Keratinocyte (primary cell): Measurements from ENCODE around the gene GPATCH2. TPM values are rescaled to one million over a fixed set of nuclear protein-coding genes. Genes with fewer than 3 reads are reported as not detected.

ENCODE experiments used
- DNase-seq: peaks from one replicate; pipeline ENCODE4 v3.0.0-alpha.2; 2011; ENCODE audit warnings: low read depth, missing footprints, low spot score
- FAIRE-seq: peaks from 2 replicates; lab custom pipeline; 2011; peaks lifted over from hg19 to GRCh38; lab: Jason Lieb, UNC
- H2AFZ ChIP-seq: 2 replicates; pipeline ENCODE4 v1.6.0; 2012; ENCODE audit warnings: low read length, control low read depth, inconsistent platforms; ENCODE audit not compliant: control insufficient read depth
- H3K27ac ChIP-seq: 2 replicates; pipeline ENCODE4 v1.5.1; 2011; ENCODE audit warnings: low read length; ENCODE audit not compliant: control insufficient read depth, insufficient read depth
- H3K27me3 ChIP-seq: 3 replicates; pipeline ENCODE4 v1.6.0; 2011; ENCODE audit warnings: low read length; ENCODE audit not compliant: control insufficient read depth, insufficient read depth; ENCODE audit errors: extremely low read depth
- H3K36me3 ChIP-seq, 2 experiments: 2 replicates in 1 of 2; 3 replicates in 1 of 2; pipeline ENCODE4 v1.5.1; 2011; ENCODE audit warnings: low read length in 2 of 2, mild to moderate bottlenecking in 1 of 2; ENCODE audit not compliant: control insufficient read depth in 2 of 2, insufficient read depth in 2 of 2; ENCODE audit errors: extremely low read depth in 1 of 2
- H3K4me1 ChIP-seq: 3 replicates; pipeline ENCODE4 v1.5.1; 2011; ENCODE audit warnings: low read length; ENCODE audit not compliant: control insufficient read depth, insufficient read depth; ENCODE audit errors: extremely low read depth
- H3K4me2 ChIP-seq: 3 replicates; pipeline ENCODE4 v1.6.0; 2011; ENCODE audit warnings: low read depth, low read length; ENCODE audit not compliant: control insufficient read depth, insufficient read depth; ENCODE audit errors: extremely low read depth
- H3K4me3 ChIP-seq, 3 experiments: fragments of 200-600 bp in 1 of 3; sonication (generic) in 1 of 3; 2 replicates in 2 of 3; 3 replicates in 1 of 3; pipeline ENCODE4 v1.5.1; 2011 to 2016; ENCODE audit warnings: low read length in 3 of 3, mild to moderate bottlenecking in 3 of 3, control low read depth in 2 of 3, inconsistent platforms in 1 of 3, low read depth in 1 of 3, mixed read lengths in 1 of 3, mixed run types in 1 of 3, moderate library complexity in 1 of 3; ENCODE audit not compliant: control insufficient read depth in 2 of 3, insufficient read depth in 2 of 3; ENCODE audit errors: extremely low read depth in 1 of 3
- H3K79me2 ChIP-seq: 2 replicates; pipeline ENCODE4 v1.6.0; 2012; ENCODE audit warnings: low read length; ENCODE audit not compliant: control insufficient read depth, insufficient read depth
- H3K9ac ChIP-seq: 3 replicates; pipeline ENCODE4 v1.6.0; 2011; ENCODE audit warnings: low read length; ENCODE audit not compliant: control insufficient read depth, insufficient read depth; ENCODE audit errors: extremely low read depth
- H3K9me1 ChIP-seq: 3 replicates; pipeline ENCODE4 v1.6.0; 2011; ENCODE audit warnings: low read length; ENCODE audit not compliant: control insufficient read depth, insufficient read depth; ENCODE audit errors: extremely low read depth
- H3K9me3 ChIP-seq: 2 replicates; pipeline ENCODE4 v1.5.1; 2012; ENCODE audit warnings: low read depth, low read length; ENCODE audit not compliant: control insufficient read depth
- H4K20me1 ChIP-seq: 3 replicates; pipeline ENCODE4 v1.6.0; 2011; ENCODE audit warnings: low read length; ENCODE audit not compliant: control insufficient read depth, insufficient read depth; ENCODE audit errors: extremely low read depth
- EZH2 ChIP-seq: IDR thresholded peaks from one replicate; pipeline ENCODE4 v1.6.1; 2012; ENCODE audit warnings: inconsistent platforms, mild to moderate bottlenecking, low read length, moderate library complexity
- dilution Hi-C: fragments of 300-500 bp; cut with MboI; formaldehyde crosslinking; loops from one replicate; pipeline ENCODE4 v1.7.0; 2020; ENCODE audit warnings: low sequenced_read_pairs; ENCODE audit not compliant: extremely low pct_ligation_motif_present
- polyA plus RNA-seq, 5 experiments: library from polyadenylated mRNA; depleted of rRNA in 3 of 5; stranded (reverse) in 3 of 5; stranded (forward) in 1 of 5; unstranded in 1 of 5; fragments of >200 nt; gene quantifications; 1 replicate in 1 of 5; 2 replicates in 3 of 5; 3 replicates in 1 of 5; pipeline versions ENCODE4 v1.2.1 to v1.2.3, GENCODE V29; 2011 to 2012; ENCODE audit warnings: missing spikeins in 2 of 5, low read depth in 1 of 5, low replicate concordance in 1 of 5
- TF ChIP-seq, protein P1 (sequence below), 3 experiments: IDR thresholded peaks in 1 of 3; conservative IDR thresholded peaks in 1 of 3; optimal IDR thresholded peaks in 1 of 3; 2 replicates in 2 of 3; 3 replicates in 1 of 3; pipeline versions ENCODE3 to v1.5.1; 2011; ENCODE audit warnings: low read length in 3 of 3, mild to moderate bottlenecking in 3 of 3, moderate library complexity in 2 of 3, control low read depth in 1 of 3, inconsistent platforms in 1 of 3; ENCODE audit not compliant: insufficient read depth in 2 of 3; ENCODE audit errors: extremely low read depth in 1 of 3

The GPATCH2 gene
- polyA plus RNA-seq, 1 donor (not counting 4 experiments of a cell fraction or from before 2014, with no cell fraction given): 15.7 TPM

DNA sequence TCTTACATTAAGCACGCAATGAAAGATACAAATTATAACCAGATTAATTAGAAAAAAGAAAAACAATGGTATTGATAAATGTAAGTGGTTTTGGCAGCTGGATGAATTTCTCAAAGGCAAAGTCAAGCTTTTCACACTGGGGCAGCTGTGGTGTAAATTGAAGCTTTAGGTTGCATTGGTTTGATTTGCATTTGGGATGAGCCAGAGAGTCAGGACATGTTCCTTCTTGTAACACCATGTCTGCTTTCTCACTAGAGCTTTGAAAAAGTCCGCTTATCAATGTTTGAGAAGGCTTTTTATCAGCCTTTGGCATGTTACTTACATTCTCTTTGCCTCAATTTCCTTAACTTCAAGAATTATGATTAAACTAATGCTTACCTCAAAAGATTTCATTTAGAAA is 173.9 kb downstream of the GPATCH2 start:
- peaks cover 9% of the 10 kb centered on the region for H3K4me1 ChIP-seq
- H2AFZ ChIP-seq: no peak overlapping the region
- dilution Hi-C loops: no loop called here
- no peak for TF ChIP-seq EZH2
- TF ChIP-seq, protein P1, sequence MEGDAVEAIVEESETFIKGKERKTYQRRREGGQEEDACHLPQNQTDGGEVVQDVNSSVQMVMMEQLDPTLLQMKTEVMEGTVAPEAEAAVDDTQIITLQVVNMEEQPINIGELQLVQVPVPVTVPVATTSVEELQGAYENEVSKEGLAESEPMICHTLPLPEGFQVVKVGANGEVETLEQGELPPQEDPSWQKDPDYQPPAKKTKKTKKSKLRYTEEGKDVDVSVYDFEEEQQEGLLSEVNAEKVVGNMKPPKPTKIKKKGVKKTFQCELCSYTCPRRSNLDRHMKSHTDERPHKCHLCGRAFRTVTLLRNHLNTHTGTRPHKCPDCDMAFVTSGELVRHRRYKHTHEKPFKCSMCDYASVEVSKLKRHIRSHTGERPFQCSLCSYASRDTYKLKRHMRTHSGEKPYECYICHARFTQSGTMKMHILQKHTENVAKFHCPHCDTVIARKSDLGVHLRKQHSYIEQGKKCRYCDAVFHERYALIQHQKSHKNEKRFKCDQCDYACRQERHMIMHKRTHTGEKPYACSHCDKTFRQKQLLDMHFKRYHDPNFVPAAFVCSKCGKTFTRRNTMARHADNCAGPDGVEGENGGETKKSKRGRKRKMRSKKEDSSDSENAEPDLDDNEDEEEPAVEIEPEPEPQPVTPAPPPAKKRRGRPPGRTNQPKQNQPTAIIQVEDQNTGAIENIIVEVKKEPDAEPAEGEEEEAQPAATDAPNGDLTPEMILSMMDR (optimal IDR thresholded peaks at IDR 0.05 in 1 of 3, IDR thresholded peaks at IDR 0.05 in 1 of 3, conservative IDR thresholded peaks at IDR 0.05 in 1 of 3; ENCODE audit: extremely low read depth in 1 of 3, insufficient read depth in 2 of 3, low read length in 3 of 3): no peak
- no peaks in the 10 kb centered on the region for H3K9me1 ChIP-seq
- H3K4me2 ChIP-seq: peak overlapping the region; percentile 25
- FAIRE-seq (peak; percentile 76), DNase-seq (no peak)
- peaks cover 0 to 4% of the 10 kb centered on the region in 2 experiments for H3K36me3 ChIP-seq
- no peak overlapping the region for H3K9ac ChIP-seq
- no peaks in the 10 kb centered on the region for H3K9me3 ChIP-seq
- no peaks in the 10 kb centered on the region for H4K20me1 ChIP-seq
- H3K4me3 ChIP-seq: no peak overlapping the region
- no peaks in the 10 kb centered on the region for H3K79me2 ChIP-seq
- H3K27ac ChIP-seq: no peak overlapping the region
- H3K27me3 ChIP-seq: no peaks in the 10 kb centered on the region

DNA sequence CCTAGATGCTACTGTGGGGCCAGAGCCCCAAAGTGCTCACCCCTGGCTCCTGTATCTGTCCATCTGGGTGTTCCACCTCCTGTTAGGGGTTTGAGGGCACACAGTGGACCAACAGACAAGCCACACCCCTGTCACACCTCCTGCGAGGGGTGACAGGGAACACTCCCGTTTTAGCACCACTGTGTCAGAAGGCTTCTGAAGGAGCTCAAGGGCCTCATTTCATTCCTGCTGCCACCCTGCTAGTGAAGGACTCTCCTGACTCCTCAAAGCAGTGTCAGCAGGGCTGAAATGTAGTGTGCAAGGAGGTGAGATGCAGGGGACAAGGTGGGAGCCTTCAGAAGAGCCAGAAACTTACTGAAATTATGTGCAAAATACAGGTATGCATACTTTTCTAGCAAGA is 174.6 kb downstream of the GPATCH2 start:
- peaks cover 9% of the 10 kb centered on the region for H3K4me1 ChIP-seq
- FAIRE-seq: no peak
- H3K4me3 ChIP-seq: no peak overlapping the region
- H3K27ac ChIP-seq: no peak overlapping the region
- no peak overlapping the region for H3K9ac ChIP-seq
- no peak for TF ChIP-seq EZH2
- TF ChIP-seq, protein P1 (optimal IDR thresholded peaks at IDR 0.05 in 1 of 3, IDR thresholded peaks at IDR 0.05 in 1 of 3, conservative IDR thresholded peaks at IDR 0.05 in 1 of 3; ENCODE audit: extremely low read depth in 1 of 3, insufficient read depth in 2 of 3, low read length in 3 of 3): no peak
- H3K9me3 ChIP-seq: no peaks in the 10 kb centered on the region
- no peaks in the 10 kb centered on the region for H3K27me3 ChIP-seq
- H3K36me3 ChIP-seq: peaks cover 0 to 6% of the 10 kb centered on the region in 2 experiments
- no peak for DNase-seq
- H4K20me1 ChIP-seq: no peaks in the 10 kb centered on the region
- dilution Hi-C loops: no loop called here
- no peaks in the 10 kb centered on the region for H3K79me2 ChIP-seq
- no peaks in the 10 kb centered on the region for H3K9me1 ChIP-seq
- no peak overlapping the region for H3K4me2 ChIP-seq
- no peak overlapping the region for H2AFZ ChIP-seq
